PC-9 (cell line): ENCODE measurements around the gene CNTLN. TPM values are rescaled to one million over a fixed set of nuclear protein-coding genes. Genes with fewer than 3 reads are reported as not detected.
"Not testable (repeated sequence)": the region's sequence is repeated elsewhere in the genome, so short reads cannot be mapped to it uniquely, and the experiment has no call there.

Experiments
- BruUV-seq: library from RNA; stranded (reverse); fragments of 400-500 nt; replicated peaks from 2 replicates; lab custom pipeline; 2021; lab: Mats Ljungman, UMichigan
- CTCF ChIA-PET: fragments of 300-600 bp; sonication (Branson Sonifier 250); formaldehyde crosslinking; loops from one replicate; lab custom pipeline; 2022; ENCODE audit warnings: antibody characterized with exemption; lab: Charles Lee
- POLR2A ChIA-PET: fragments of 300-600 bp; sonication (Branson Sonifier 250); formaldehyde crosslinking; loops from one replicate; lab custom pipeline; 2022; ENCODE audit warnings: antibody characterized with exemption; ENCODE audit not compliant: unreplicated experiment; lab: Charles Lee
- DNase-seq, 2 experiments: peaks; one replicate each; pipeline versions ENCODE4 v3.0.0 to v3.0.0-alpha.2; 2015 to 2022; ENCODE audit warnings: mixed read lengths in 1 of 2
- H2AFZ ChIP-seq: fragments of 200-600 bp; sonication (generic); 2 replicates; pipeline ENCODE4 v1.8.1; 2017; ENCODE audit warnings: antibody characterized with exemption
- H3F3A ChIP-seq: fragments of 200-600 bp; sonication (generic); 2 replicates; pipeline ENCODE4 v1.8.1; 2017; ENCODE audit warnings: antibody characterized with exemption, mild to moderate bottlenecking, low read depth; ENCODE audit not compliant: insufficient read depth
- H3K27ac ChIP-seq: fragments of 200-600 bp; sonication (generic); 2 replicates; pipeline ENCODE4 v1.6.1; 2016; ENCODE audit warnings: mixed run types
- H3K27me3 ChIP-seq: fragments of 200-600 bp; sonication (generic); 2 replicates; pipeline ENCODE4 v1.6.1; 2016; ENCODE audit warnings: low read depth, mixed run types; ENCODE audit not compliant: insufficient read depth
- H3K36me3 ChIP-seq: fragments of 200-600 bp; sonication (generic); 2 replicates; pipeline ENCODE4 v1.6.1; 2016; ENCODE audit warnings: low read depth, mixed run types
- H3K4me1 ChIP-seq: fragments of 200-600 bp; sonication (generic); replicated peaks from 2 replicates; pipeline ENCODE4 v1.6.1; 2016; ENCODE audit warnings: mixed run types; ENCODE audit not compliant: insufficient read depth
- H3K4me2 ChIP-seq: fragments of 200-600 bp; sonication (generic); 2 replicates; pipeline ENCODE4 v1.6.1; 2017; ENCODE audit warnings: mixed run types
- H3K4me3 ChIP-seq: fragments of 200-600 bp; sonication (generic); 2 replicates; pipeline ENCODE4 v1.6.1; 2016; ENCODE audit warnings: mixed run types
- H3K79me2 ChIP-seq: fragments of 200-600 bp; sonication (generic); 2 replicates; pipeline ENCODE4 v1.6.1; 2017; ENCODE audit warnings: low read depth, mixed run types
- H3K9me2 ChIP-seq: fragments of 200-600 bp; sonication (generic); 2 replicates; pipeline ENCODE4 v1.8.1; 2017; ENCODE audit warnings: mild to moderate bottlenecking; ENCODE audit not compliant: insufficient read depth
- H3K9me3 ChIP-seq: fragments of 200-600 bp; sonication (generic); 2 replicates; pipeline ENCODE4 v1.8.1; 2016; ENCODE audit warnings: low read depth; ENCODE audit not compliant: insufficient read depth
- H4K20me1 ChIP-seq: fragments of 200-600 bp; sonication (generic); 2 replicates; pipeline ENCODE4 v1.8.1; 2017; ENCODE audit not compliant: insufficient read depth
- CTCF ChIP-seq: fragments of 200-600 bp; sonication (generic); conservative IDR thresholded peaks from 2 replicates; pipeline ENCODE4 v1.6.1; 2017; ENCODE audit warnings: mixed run types, antibody characterized with exemption, mild to moderate bottlenecking, moderate library complexity
- EZH2 ChIP-seq: fragments of 200-600 bp; sonication (generic); IDR thresholded peaks from 2 replicates; pipeline ENCODE4 v1.8.0; 2017; ENCODE audit warnings: antibody characterized with exemption, low read depth
- intact Hi-C: fragments of 100-400 bp; cut with micrococcal nuclease; formaldehyde crosslinking; loops from one replicate; pipeline ENCODE4 v1.10.0; 2022; ENCODE audit not compliant: unreplicated experiment
- total RNA-seq: library from RNA; stranded (reverse); gene quantifications from 2 replicates; pipeline ENCODE4 v1.2.3, GENCODE V29; 2021

The CNTLN gene
- total RNA-seq, 1 experiment from 2014 or later: 3.6 TPM

- no peak overlapping the region for H3K4me3 ChIP-seq
- DNase-seq: no peak
- no peaks in the 10 kb centered on the region for H3F3A ChIP-seq
- TF ChIP-seq EZH2 (no peak), CTCF (no peak)
- no peaks in the 10 kb centered on the region for H3K4me1 ChIP-seq
- intact Hi-C loops: no loop called here
- no TSS peak for BruUV-seq
- H3K9me2 ChIP-seq: no peaks in the 10 kb centered on the region
- H3K27me3 ChIP-seq: no peaks in the 10 kb centered on the region
- H3K79me2 ChIP-seq: no peaks in the 10 kb centered on the region
- no peak overlapping the region for H2AFZ ChIP-seq
- ChIA-PET CTCF (no interaction called here), POLR2A (interaction anchor here (0.5 kb wide), 1 partner anchor 20 kb away, joined by 4 read pairs; no protein-coding TSS in a partner anchor)
- no peaks in the 10 kb centered on the region for H3K36me3 ChIP-seq
- H3K4me2 ChIP-seq: no peak overlapping the region
- H4K20me1 ChIP-seq: no peaks in the 10 kb centered on the region
- no peaks in the 10 kb centered on the region for H3K9me3 ChIP-seq
- H3K27ac ChIP-seq: no peak overlapping the region
Observed at GRCh38 chr9:17272536-17272935, 137.7 kb downstream of the CNTLN start.

DNA sequence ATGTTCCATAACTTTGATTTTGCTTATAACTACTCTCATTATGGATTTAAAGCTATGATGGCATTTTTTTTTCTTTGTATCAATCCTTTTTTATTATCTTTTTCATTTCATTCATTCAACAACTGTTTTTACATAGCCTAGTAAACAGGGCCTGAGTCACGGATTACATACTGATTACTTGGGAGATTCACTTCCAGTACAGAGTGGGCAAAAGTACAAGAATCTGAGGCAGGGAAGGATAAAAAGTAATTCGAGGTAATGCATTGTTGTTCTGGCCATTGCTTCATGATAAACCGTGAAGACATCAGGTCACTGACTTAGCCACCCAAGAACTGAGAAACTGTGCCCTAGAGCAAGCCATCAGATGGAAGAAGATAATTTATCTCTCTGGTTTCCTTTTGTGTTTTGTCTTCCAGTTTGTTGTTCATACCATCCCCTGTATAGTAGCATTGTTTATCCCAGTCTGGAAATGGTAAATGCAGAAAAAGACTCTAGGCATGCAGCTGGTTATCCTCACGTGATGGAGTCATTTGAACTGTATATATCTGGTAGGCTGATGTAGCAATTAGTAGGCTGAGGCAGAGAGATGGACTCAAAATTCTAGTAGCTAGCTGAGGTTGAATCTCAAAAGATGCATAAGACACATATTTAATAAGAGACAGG, 145.6 kb downstream of the CNTLN start:
- H3K36me3 ChIP-seq: no peaks in the 10 kb centered on the region
- intact Hi-C loops: no loop called here
- ChIA-PET POLR2A (no interaction called here), CTCF (no interaction called here)
- TF ChIP-seq CTCF (no peak), EZH2 (no peak)
- no peak overlapping the region for H3K4me2 ChIP-seq
- no peak overlapping the region for H2AFZ ChIP-seq
- H3K27ac ChIP-seq: no peak overlapping the region
- H3F3A ChIP-seq: no peaks in the 10 kb centered on the region
- BruUV-seq: no TSS peak
- no peaks in the 10 kb centered on the region for H3K79me2 ChIP-seq
- no peaks in the 10 kb centered on the region for H4K20me1 ChIP-seq
- H3K4me1 ChIP-seq: no peaks in the 10 kb centered on the region
- DNase-seq: no peak
- H3K4me3 ChIP-seq: no peak overlapping the region
- no peaks in the 10 kb centered on the region for H3K27me3 ChIP-seq
- no peaks in the 10 kb centered on the region for H3K9me2 ChIP-seq
- no peaks in the 10 kb centered on the region for H3K9me3 ChIP-seq

GRCh38 chr9:17290673-17291072, 155.8 kb downstream of the CNTLN start:
- H3F3A ChIP-seq, H4K20me1 ChIP-seq, H3K4me1 ChIP-seq, H3K27me3 ChIP-seq, intact Hi-C loops, H3K79me2 ChIP-seq, H3K9me2 ChIP-seq, CTCF ChIA-PET, H3K27ac ChIP-seq, H3K36me3 ChIP-seq, POLR2A ChIA-PET, DNase-seq, H3K4me3 ChIP-seq, BruUV-seq, H3K9me3 ChIP-seq, H2AFZ ChIP-seq: not testable (repeated sequence)
- H3K4me2 ChIP-seq: peak overlapping the region; percentile 19; the same call in 1 of the 2 replicates

GRCh38 chr9:17291766-17292165, 156.9 kb downstream of the CNTLN start:
- Histone ChIP-seq H3F3A (no peaks in the 10 kb centered on the region), H3K27ac (no peak overlapping the region), H3K4me2 (no peak overlapping the region), H2AFZ (no peak overlapping the region), H3K36me3 (no peaks in the 10 kb centered on the region), H3K79me2 (no peaks in the 10 kb centered on the region), H3K4me1 (no peaks in the 10 kb centered on the region), H3K27me3 (no peaks in the 10 kb centered on the region), H4K20me1 (no peaks in the 10 kb centered on the region), H3K9me2 (no peaks in the 10 kb centered on the region), H3K4me3 (no peak overlapping the region), H3K9me3 (no peaks in the 10 kb centered on the region)
- POLR2A ChIA-PET: no interaction called here
- no peak for DNase-seq
- CTCF ChIA-PET: no interaction called here
- intact Hi-C loops: no loop called here
- no TSS peak for BruUV-seq
- no peak for TF ChIP-seq CTCF
- TF ChIP-seq EZH2: no peak
